ENCODE data around the gene PHF20.

PHF20 gene

GRCh38 chr20:35729836-35730582 is 41.8 kb upstream of the PHF20 start:
- DNase-seq (ENCODE audit: low read depth in 2 of 2): no peak
- TF ChIP-seq CTCF (IDR thresholded peaks at IDR 0.05; ENCODE audit: low read depth, low read length): no peak
- no peak overlapping the region for H3K4me3 ChIP-seq (replicated peaks in 1 of 2; ENCODE audit: low read depth in 2 of 2, low read length in 2 of 2)

- DNase-seq (ENCODE audit: low read depth in 2 of 2): no peak
- no peak overlapping the region for H3K4me3 ChIP-seq (replicated peaks in 1 of 2; ENCODE audit: low read depth in 2 of 2, low read length in 2 of 2)
- no peak for TF ChIP-seq CTCF (IDR thresholded peaks at IDR 0.05; ENCODE audit: low read depth, low read length)
Observed at GRCh38 chr20:35730583-35731468, 41.0 kb upstream of the PHF20 start.

- DNase-seq (ENCODE audit: low read depth in 2 of 2): peak in 1 of 2 donors; percentile 2
- TF ChIP-seq CTCF (IDR thresholded peaks at IDR 0.05; ENCODE audit: low read depth, low read length): no peak
- no peak overlapping the region for H3K4me3 ChIP-seq (replicated peaks in 1 of 2; ENCODE audit: low read depth in 2 of 2, low read length in 2 of 2)
Observed at GRCh38 chr20:35731469-35731788, 40.4 kb upstream of the PHF20 start.

- TF ChIP-seq CTCF (IDR thresholded peaks at IDR 0.05; ENCODE audit: low read depth, low read length): no peak
- no peak overlapping the region for H3K4me3 ChIP-seq (replicated peaks in 1 of 2; ENCODE audit: low read depth in 2 of 2, low read length in 2 of 2)
- DNase-seq (ENCODE audit: low read depth in 2 of 2): peak in 1 of 2 donors; percentile 9
Observed at GRCh38 chr20:35731862-35732643, 39.8 kb upstream of the PHF20 start.

GRCh38 chr20:35732644-35732982 is 39.2 kb upstream of the PHF20 start:
- no peak overlapping the region for H3K4me3 ChIP-seq (replicated peaks in 1 of 2; ENCODE audit: low read depth in 2 of 2, low read length in 2 of 2)
- DNase-seq (ENCODE audit: low read depth in 2 of 2): peak in 1 of 2 donors; percentile 5
- no peak for TF ChIP-seq CTCF (IDR thresholded peaks at IDR 0.05; ENCODE audit: low read depth, low read length)

GRCh38 chr20:35734374-35734773 is 37.4 kb upstream of the PHF20 start:
- H3K4me3 ChIP-seq (replicated peaks in 1 of 2; ENCODE audit: low read depth in 2 of 2, low read length in 2 of 2): no peak overlapping the region
- no peak for TF ChIP-seq CTCF (IDR thresholded peaks at IDR 0.05; ENCODE audit: low read depth, low read length)
- DNase-seq (ENCODE audit: low read depth in 2 of 2): no peak
